ENCODE measurements around the gene MRAP2. TPM values are rescaled to one million over a fixed set of nuclear protein-coding genes. Genes with fewer than 3 reads are reported as not detected.

Gene MRAP2
- polyA plus RNA-seq, 1 donor from 2014 or later, result 1.0 TPM

DNA sequence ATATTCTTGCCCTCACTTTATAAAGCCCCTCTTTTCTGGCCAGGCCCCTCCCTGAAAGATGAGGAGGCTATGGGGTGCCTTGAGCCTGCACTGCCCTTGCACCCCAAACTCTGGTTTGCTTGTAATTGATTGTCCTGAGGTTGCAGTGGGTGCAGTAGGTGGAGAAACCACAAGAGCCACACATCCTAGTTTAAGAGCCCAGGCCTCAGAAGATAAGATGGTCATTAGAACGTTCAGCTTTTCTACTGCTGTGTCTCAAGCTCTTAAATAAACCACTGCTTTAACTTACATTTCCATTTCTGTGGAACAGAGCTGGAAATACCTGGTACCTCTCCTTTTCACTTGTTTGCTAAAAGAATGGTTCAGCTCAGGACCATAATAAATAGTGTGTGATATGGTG, 9.0 kb downstream of the MRAP2 start:
- Histone ChIP-seq H3K4me2 (ENCODE audit: low read length) (no peak overlapping the region), H3F3A (ENCODE audit: insufficient read depth, low read length, poor library complexity, severe bottlenecking) (no peaks in the 10 kb centered on the region), H3K9me2 (ENCODE audit: insufficient read depth, low read length) (no peaks in the 10 kb centered on the region), H3K79me2 (replicated peaks; ENCODE audit: insufficient read depth, low read length) (no peaks in the 10 kb centered on the region), H3K27me3 (ENCODE audit: insufficient read depth, low read depth, low read length) (no peaks in the 10 kb centered on the region), H4K20me1 (ENCODE audit: insufficient read depth) (no peaks in the 10 kb centered on the region), H3K36me3 (ENCODE audit: insufficient read depth, low read length) (no peaks in the 10 kb centered on the region), H3K9ac (ENCODE audit: low read length) (no peak overlapping the region), H3K9me3 (ENCODE audit: low read length) (no peaks in the 10 kb centered on the region), H3K4me3 (ENCODE audit: low read length) (no peak overlapping the region), H2AFZ (ENCODE audit: low read depth, low read length) (no peak overlapping the region), H3K27ac (ENCODE audit: low read length) (no peak overlapping the region)
- TF ChIP-seq EZH2 (IDR thresholded peaks at IDR 0.05; ENCODE audit: borderline replicate concordance, insufficient read depth, low read length, poor library complexity, severe bottlenecking) (no peak), TAF1 (IDR thresholded peaks at IDR 0.05; ENCODE audit: low read depth) (no peak), EP300 (conservative IDR thresholded peaks at IDR 0.05; ENCODE audit: poor library complexity, severe bottlenecking) (no peak), RAD21 (conservative IDR thresholded peaks at IDR 0.05) (no peak), POLR2AphosphoS5 (IDR thresholded peaks at IDR 0.05) (no peak), SMC3 (conservative IDR thresholded peaks at IDR 0.05; ENCODE audit: poor library complexity) (no peak), MXI1 (conservative IDR thresholded peaks at IDR 0.05; ENCODE audit: poor library complexity, severe bottlenecking) (no peak)
- TF ChIP-seq, protein P1, sequence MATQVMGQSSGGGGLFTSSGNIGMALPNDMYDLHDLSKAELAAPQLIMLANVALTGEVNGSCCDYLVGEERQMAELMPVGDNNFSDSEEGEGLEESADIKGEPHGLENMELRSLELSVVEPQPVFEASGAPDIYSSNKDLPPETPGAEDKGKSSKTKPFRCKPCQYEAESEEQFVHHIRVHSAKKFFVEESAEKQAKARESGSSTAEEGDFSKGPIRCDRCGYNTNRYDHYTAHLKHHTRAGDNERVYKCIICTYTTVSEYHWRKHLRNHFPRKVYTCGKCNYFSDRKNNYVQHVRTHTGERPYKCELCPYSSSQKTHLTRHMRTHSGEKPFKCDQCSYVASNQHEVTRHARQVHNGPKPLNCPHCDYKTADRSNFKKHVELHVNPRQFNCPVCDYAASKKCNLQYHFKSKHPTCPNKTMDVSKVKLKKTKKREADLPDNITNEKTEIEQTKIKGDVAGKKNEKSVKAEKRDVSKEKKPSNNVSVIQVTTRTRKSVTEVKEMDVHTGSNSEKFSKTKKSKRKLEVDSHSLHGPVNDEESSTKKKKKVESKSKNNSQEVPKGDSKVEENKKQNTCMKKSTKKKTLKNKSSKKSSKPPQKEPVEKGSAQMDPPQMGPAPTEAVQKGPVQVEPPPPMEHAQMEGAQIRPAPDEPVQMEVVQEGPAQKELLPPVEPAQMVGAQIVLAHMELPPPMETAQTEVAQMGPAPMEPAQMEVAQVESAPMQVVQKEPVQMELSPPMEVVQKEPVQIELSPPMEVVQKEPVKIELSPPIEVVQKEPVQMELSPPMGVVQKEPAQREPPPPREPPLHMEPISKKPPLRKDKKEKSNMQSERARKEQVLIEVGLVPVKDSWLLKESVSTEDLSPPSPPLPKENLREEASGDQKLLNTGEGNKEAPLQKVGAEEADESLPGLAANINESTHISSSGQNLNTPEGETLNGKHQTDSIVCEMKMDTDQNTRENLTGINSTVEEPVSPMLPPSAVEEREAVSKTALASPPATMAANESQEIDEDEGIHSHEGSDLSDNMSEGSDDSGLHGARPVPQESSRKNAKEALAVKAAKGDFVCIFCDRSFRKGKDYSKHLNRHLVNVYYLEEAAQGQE (IDR thresholded peaks at IDR 0.05; ENCODE audit: borderline replicate concordance), result no peak
- TF ChIP-seq, protein P2, sequence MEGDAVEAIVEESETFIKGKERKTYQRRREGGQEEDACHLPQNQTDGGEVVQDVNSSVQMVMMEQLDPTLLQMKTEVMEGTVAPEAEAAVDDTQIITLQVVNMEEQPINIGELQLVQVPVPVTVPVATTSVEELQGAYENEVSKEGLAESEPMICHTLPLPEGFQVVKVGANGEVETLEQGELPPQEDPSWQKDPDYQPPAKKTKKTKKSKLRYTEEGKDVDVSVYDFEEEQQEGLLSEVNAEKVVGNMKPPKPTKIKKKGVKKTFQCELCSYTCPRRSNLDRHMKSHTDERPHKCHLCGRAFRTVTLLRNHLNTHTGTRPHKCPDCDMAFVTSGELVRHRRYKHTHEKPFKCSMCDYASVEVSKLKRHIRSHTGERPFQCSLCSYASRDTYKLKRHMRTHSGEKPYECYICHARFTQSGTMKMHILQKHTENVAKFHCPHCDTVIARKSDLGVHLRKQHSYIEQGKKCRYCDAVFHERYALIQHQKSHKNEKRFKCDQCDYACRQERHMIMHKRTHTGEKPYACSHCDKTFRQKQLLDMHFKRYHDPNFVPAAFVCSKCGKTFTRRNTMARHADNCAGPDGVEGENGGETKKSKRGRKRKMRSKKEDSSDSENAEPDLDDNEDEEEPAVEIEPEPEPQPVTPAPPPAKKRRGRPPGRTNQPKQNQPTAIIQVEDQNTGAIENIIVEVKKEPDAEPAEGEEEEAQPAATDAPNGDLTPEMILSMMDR (IDR thresholded peaks at IDR 0.05; ENCODE audit: poor library complexity, severe bottlenecking), result no peak

DNA sequence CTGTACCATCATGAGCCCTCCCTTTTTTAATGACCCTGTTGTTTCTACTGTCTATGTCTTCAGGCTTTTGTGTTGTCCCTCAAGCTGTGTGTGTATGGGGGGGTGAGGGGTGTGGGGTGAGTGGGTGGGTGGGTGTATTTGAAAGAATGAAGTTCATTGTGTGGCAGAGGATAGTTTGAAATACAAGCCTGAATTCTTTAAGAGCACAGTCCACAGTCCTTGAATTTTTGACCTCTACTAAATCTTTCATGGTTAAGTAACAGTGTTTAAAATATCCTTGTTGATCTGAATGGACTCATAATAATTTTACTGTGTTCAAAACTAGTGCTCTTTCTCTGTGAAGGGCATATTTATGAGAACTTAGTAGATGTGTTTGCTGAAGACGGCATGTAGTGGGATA, 10.0 kb downstream of the MRAP2 start:
- H3K9ac ChIP-seq (ENCODE audit: low read length), result no peak overlapping the region

More for the DNA sequence above, 10.0 kb downstream of the MRAP2 start:
- Histone ChIP-seq H3K9me3 (ENCODE audit: low read length) (no peaks in the 10 kb centered on the region), H2AFZ (ENCODE audit: low read depth, low read length) (no peak overlapping the region), H3K27ac (ENCODE audit: low read length) (no peak overlapping the region), H3K4me3 (ENCODE audit: low read length) (no peak overlapping the region), H3K79me2 (replicated peaks; ENCODE audit: insufficient read depth, low read length) (no peaks in the 10 kb centered on the region), H3F3A (ENCODE audit: insufficient read depth, low read length, poor library complexity, severe bottlenecking) (no peaks in the 10 kb centered on the region), H3K4me2 (ENCODE audit: low read length) (no peak overlapping the region), H3K36me3 (ENCODE audit: insufficient read depth, low read length) (no peaks in the 10 kb centered on the region), H4K20me1 (ENCODE audit: insufficient read depth) (no peaks in the 10 kb centered on the region), H3K9me2 (ENCODE audit: insufficient read depth, low read length) (no peaks in the 10 kb centered on the region), H3K27me3 (ENCODE audit: insufficient read depth, low read depth, low read length) (no peaks in the 10 kb centered on the region)
- TF ChIP-seq RAD21 (conservative IDR thresholded peaks at IDR 0.05) (no peak), MXI1 (conservative IDR thresholded peaks at IDR 0.05; ENCODE audit: poor library complexity, severe bottlenecking) (no peak), SMC3 (conservative IDR thresholded peaks at IDR 0.05; ENCODE audit: poor library complexity) (no peak)
- TF ChIP-seq, protein P2 (IDR thresholded peaks at IDR 0.05; ENCODE audit: poor library complexity, severe bottlenecking), result no peak

Data from neural cell (in vitro differentiated cells).